ENCODE results near the gene CUL9.

GRCh38 chr6:43239054-43239453 is 57.1 kb downstream of the CUL9 start:
- TF ChIP-seq, protein P1, sequence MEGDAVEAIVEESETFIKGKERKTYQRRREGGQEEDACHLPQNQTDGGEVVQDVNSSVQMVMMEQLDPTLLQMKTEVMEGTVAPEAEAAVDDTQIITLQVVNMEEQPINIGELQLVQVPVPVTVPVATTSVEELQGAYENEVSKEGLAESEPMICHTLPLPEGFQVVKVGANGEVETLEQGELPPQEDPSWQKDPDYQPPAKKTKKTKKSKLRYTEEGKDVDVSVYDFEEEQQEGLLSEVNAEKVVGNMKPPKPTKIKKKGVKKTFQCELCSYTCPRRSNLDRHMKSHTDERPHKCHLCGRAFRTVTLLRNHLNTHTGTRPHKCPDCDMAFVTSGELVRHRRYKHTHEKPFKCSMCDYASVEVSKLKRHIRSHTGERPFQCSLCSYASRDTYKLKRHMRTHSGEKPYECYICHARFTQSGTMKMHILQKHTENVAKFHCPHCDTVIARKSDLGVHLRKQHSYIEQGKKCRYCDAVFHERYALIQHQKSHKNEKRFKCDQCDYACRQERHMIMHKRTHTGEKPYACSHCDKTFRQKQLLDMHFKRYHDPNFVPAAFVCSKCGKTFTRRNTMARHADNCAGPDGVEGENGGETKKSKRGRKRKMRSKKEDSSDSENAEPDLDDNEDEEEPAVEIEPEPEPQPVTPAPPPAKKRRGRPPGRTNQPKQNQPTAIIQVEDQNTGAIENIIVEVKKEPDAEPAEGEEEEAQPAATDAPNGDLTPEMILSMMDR (conservative IDR thresholded peaks at IDR 0.05; ENCODE audit: low read depth, low read length), result no peak
- no peak for TF ChIP-seq EZH2 (IDR thresholded peaks at IDR 0.05; ENCODE audit: low read length, unreplicated experiment)
